HG02970 (cell line): ENCODE data around the gene UNG.
A peak's percentile ranks its signal among the peaks of the same experiment; 100 is the strongest.

Experiments
- ATAC-seq: cut with Tn5 transposase; IDR thresholded peaks from one replicate; pipeline ENCODE4 v1.9.1; 2021; ENCODE audit warnings: mild to moderate bottlenecking, moderate library complexity, moderate number of reproducible peaks; ENCODE audit not compliant: unreplicated experiment, low FRiP score

The UNG gene

GRCh38 chr12:109088818-109089217, 8.6 kb upstream of the UNG start:
- ATAC-seq, result no peak

- no peak for ATAC-seq
Measured at GRCh38 chr12:109089683-109090082, 7.7 kb upstream of the UNG start.

GRCh38 chr12:109092497-109093021, 4.8 kb upstream of the UNG start:
- no peak for ATAC-seq

GRCh38 chr12:109093022-109093918, 4.1 kb upstream of the UNG start, which contains the start of gene ALKBH2:
Gene ALKBH2, minus strand, starts transcription at chr12:109093472. Its CDS starts 686 bp downstream, at chr12:109092786.
- ATAC-seq, result peak; percentile 61

- no peak for ATAC-seq
Measured at GRCh38 chr12:109097140-109097434, 310 bp upstream of the UNG start.

GRCh38 chr12:109098183-109098604, 797 bp downstream of the UNG start:
- peak; percentile 16 for ATAC-seq

- no peak for ATAC-seq
Measured at GRCh38 chr12:109098651-109099050, 1.3 kb downstream of the UNG start.

GRCh38 chr12:109099431-109100020, 2.1 kb downstream of the UNG start:
- no peak for ATAC-seq

GRCh38 chr12:109100741-109101140, 3.3 kb downstream of the UNG start:
- ATAC-seq, result no peak

GRCh38 chr12:109102491-109102890, 5.1 kb downstream of the UNG start:
- no peak for ATAC-seq

GRCh38 chr12:109105176-109105575, 7.8 kb downstream of the UNG start:
- no peak for ATAC-seq

GRCh38 chr12:109109746-109110350, 12.5 kb downstream of the UNG start:
- ATAC-seq, result no peak

- ATAC-seq, result no peak
Measured at GRCh38 chr12:109110988-109111495, 13.6 kb downstream of the UNG start.

GRCh38 chr12:109112720-109113465, 15.5 kb downstream of the UNG start:
- no peak for ATAC-seq

GRCh38 chr12:109113661-109114321, 16.4 kb downstream of the UNG start:
- no peak for ATAC-seq

- ATAC-seq, result no peak
Measured at GRCh38 chr12:109114644-109115043, 17.2 kb downstream of the UNG start.

GRCh38 chr12:109115404-109115757, 18.0 kb downstream of the UNG start:
- no peak for ATAC-seq

- no peak for ATAC-seq
Measured at GRCh38 chr12:109115758-109116610, 18.6 kb downstream of the UNG start, which contains the start of gene ACACB. Gene ACACB, plus strand, starts transcription at chr12:109116587. Its CDS starts 22,819 bp downstream, at chr12:109139406.

GRCh38 chr12:109116611-109116949, 19.2 kb downstream of the UNG start:
- no peak for ATAC-seq
